Endothelial cell of umbilical vein (primary cell): ENCODE results near the gene ISLR. TPM values are rescaled to one million over a fixed set of nuclear protein-coding genes. Genes with fewer than 3 reads are reported as not detected.

Experiments used
- BruUV-seq: library from RNA; stranded (reverse); fragments of 400-500 nt; replicated peaks from 2 replicates; lab custom pipeline; 2021; lab: Mats Ljungman, UMichigan
- CTCF ChIA-PET: fragments of 300-600, 350-600 bp; sonication (Branson Sonifier 250); formaldehyde crosslinking; loops from one replicate; lab custom pipeline; 2021; ENCODE audit warnings: antibody characterized with exemption, inconsistent platforms; lab: Charles Lee
- POLR2A ChIA-PET: fragments of 300-600, 350-600 bp; sonication (Branson Sonifier 250); formaldehyde crosslinking; loops from one replicate; lab custom pipeline; 2021; ENCODE audit warnings: antibody characterized with exemption, inconsistent platforms; lab: Charles Lee
- DNase-seq: peaks from one replicate; pipeline ENCODE4 v3.0.0-alpha.2; 2011; ENCODE audit warnings: low read depth, low spot score
- FAIRE-seq: peaks from 2 replicates; lab custom pipeline; 2011; peaks lifted over from hg19 to GRCh38; lab: Jason Lieb, UNC
- H2AFZ ChIP-seq: 2 replicates; pipeline ENCODE4 v1.6.0; 2012; ENCODE audit warnings: low read depth, low read length, control low read depth, inconsistent platforms
- H3K27ac ChIP-seq: 2 replicates; pipeline ENCODE4 v1.5.1; 2011; ENCODE audit warnings: low read depth, mild to moderate bottlenecking, control low read depth, low read length, moderate library complexity; ENCODE audit not compliant: insufficient read depth
- H3K27me3 ChIP-seq, 2 experiments: 2 replicates each; pipeline versions ENCODE4 v1.6.0 to v1.6.1; 2011; ENCODE audit warnings: low read length in 2 of 2, mixed read lengths in 1 of 2; ENCODE audit not compliant: control insufficient read depth in 2 of 2, insufficient read depth in 2 of 2
- H3K36me3 ChIP-seq, 2 experiments: 2 replicates in 1 of 2; 3 replicates in 1 of 2; pipeline ENCODE4 v1.5.1; 2011; ENCODE audit warnings: low read length in 2 of 2, mild to moderate bottlenecking in 1 of 2, moderate library complexity in 1 of 2; ENCODE audit not compliant: control insufficient read depth in 2 of 2, insufficient read depth in 2 of 2; ENCODE audit errors: extremely low read depth in 1 of 2
- H3K4me1 ChIP-seq: 3 replicates; pipeline ENCODE4 v1.5.1; 2011; ENCODE audit warnings: mild to moderate bottlenecking, low read length; ENCODE audit not compliant: control insufficient read depth, insufficient read depth; ENCODE audit errors: extremely low read depth
- H3K4me2 ChIP-seq: 2 replicates; pipeline ENCODE4 v1.6.1; 2011; ENCODE audit warnings: low read length, control low read depth, mixed read lengths; ENCODE audit not compliant: insufficient read depth
- H3K4me3 ChIP-seq, 3 experiments: fragments of 200-600 bp in 1 of 3; sonication (generic), shearing (Covaris generic) in 1 of 3; replicated peaks in 1 of 3; 2 replicates each; pipeline ENCODE4 v1.5.1; 2011 to 2016; ENCODE audit warnings: control low read depth in 3 of 3, low read length in 3 of 3, mild to moderate bottlenecking in 2 of 3, inconsistent platforms in 1 of 3, low read depth in 1 of 3, moderate library complexity in 1 of 3; ENCODE audit not compliant: insufficient read depth in 1 of 3
- H3K79me2 ChIP-seq: 2 replicates; pipeline ENCODE4 v1.6.0; 2012; ENCODE audit warnings: low read length, inconsistent platforms; ENCODE audit not compliant: control insufficient read depth, insufficient read depth
- H3K9ac ChIP-seq: replicated peaks from 2 replicates; pipeline ENCODE3; 2011; ENCODE audit warnings: low read length, control low read depth; ENCODE audit not compliant: insufficient read depth; ENCODE audit errors: extremely low read depth
- H3K9me1 ChIP-seq: replicated peaks from 3 replicates; pipeline ENCODE4 v1.6.0; 2011; ENCODE audit warnings: mild to moderate bottlenecking, low read length; ENCODE audit not compliant: control insufficient read depth, insufficient read depth; ENCODE audit errors: extremely low read depth
- H3K9me3 ChIP-seq: replicated peaks from 2 replicates; pipeline ENCODE4 v1.5.1; 2012; ENCODE audit warnings: low read length, inconsistent platforms; ENCODE audit not compliant: control insufficient read depth, insufficient read depth
- H4K20me1 ChIP-seq: replicated peaks from 2 replicates; pipeline ENCODE3; 2011; ENCODE audit warnings: mild to moderate bottlenecking, low read length; ENCODE audit not compliant: control insufficient read depth, insufficient read depth; ENCODE audit errors: extremely low read depth
- CTCF ChIP-seq, 2 donors: IDR thresholded peaks; 1 replicate in 1 of 2; 2 replicates in 1 of 2; pipeline ENCODE4 v1.5.1; 2011; ENCODE audit warnings: low read length in 2 of 2, mild to moderate bottlenecking in 2 of 2, moderate library complexity in 2 of 2, control low read depth in 1 of 2, inconsistent platforms in 1 of 2, low read depth in 1 of 2; ENCODE audit not compliant: insufficient read depth in 1 of 2; ENCODE audit errors: extremely low read depth in 1 of 2
- EZH2 ChIP-seq: IDR thresholded peaks from 2 replicates; pipeline ENCODE4 v1.6.1; 2012; ENCODE audit warnings: borderline replicate concordance, low read depth, mild to moderate bottlenecking, moderate library complexity, low read length, inconsistent platforms; ENCODE audit not compliant: severe bottlenecking
- FOS ChIP-seq: IDR thresholded peaks from 2 replicates; pipeline ENCODE4 v1.6.1; 2011; ENCODE audit warnings: mild to moderate bottlenecking, low read length, moderate library complexity, borderline replicate concordance; ENCODE audit not compliant: insufficient read depth
- GATA2 ChIP-seq: IDR thresholded peaks from 2 replicates; pipeline ENCODE4 v1.7.0; 2011; ENCODE audit warnings: low read depth, mild to moderate bottlenecking, moderate library complexity, mixed read lengths, low read length; ENCODE audit not compliant: insufficient read length, insufficient read depth
- MAX ChIP-seq: IDR thresholded peaks from 2 replicates; pipeline ENCODE4 v1.6.1; 2011; ENCODE audit not compliant: insufficient read depth, insufficient read length
- MYC ChIP-seq: IDR thresholded peaks from one replicate; pipeline ENCODE4 v1.6.1; 2011; ENCODE audit warnings: mild to moderate bottlenecking, low read depth, low read length
- POLR2A ChIP-seq: IDR thresholded peaks from 2 replicates; pipeline ENCODE4 v1.6.1; 2012; ENCODE audit warnings: low read depth, mild to moderate bottlenecking, control low read depth, low read length
- POLR2AphosphoS5 ChIP-seq: IDR thresholded peaks from 2 replicates; pipeline ENCODE4 v1.6.1; 2012; ENCODE audit warnings: low read depth, mild to moderate bottlenecking, control low read depth, low read length, moderate library complexity; ENCODE audit not compliant: insufficient read depth
- dilution Hi-C: fragments of 300-500 bp; cut with MboI; formaldehyde crosslinking; loops from one replicate; pipeline ENCODE4 v1.15.0; 2019; ENCODE audit warnings: low sequenced_read_pairs; ENCODE audit not compliant: extremely low pct_ligation_motif_present
- intact Hi-C: fragments of 100-400 bp; cut with micrococcal nuclease; formaldehyde crosslinking; loops from one replicate; pipeline ENCODE4 v1.10.0; 2022
- polyA plus RNA-seq, 4 experiments: library from polyadenylated mRNA; depleted of rRNA in 3 of 4; stranded (reverse) in 3 of 4; unstranded in 1 of 4; fragments of >200 nt; gene quantifications; 2 replicates each; pipeline versions ENCODE4 v1.2.1 to v1.2.3, GENCODE V29; 2011 to 2012; ENCODE audit warnings: missing spikeins in 1 of 4
- total RNA-seq: library from RNA; stranded (reverse); gene quantifications from 2 replicates; pipeline ENCODE4 v1.2.3, GENCODE V29; 2021

Gene ISLR
- total and polyA plus RNA-seq, 2 donors (not counting 3 experiments of a cell fraction or from before 2014, with no cell fraction given): not detected

- H3K27me3 ChIP-seq: peaks cover 0 to 2% of the 10 kb centered on the region in 2 experiments
- dilution Hi-C loops (no loop called here), intact Hi-C loops (no loop called here)
- H3K36me3 ChIP-seq: no peaks in the 10 kb centered on the region
- no peak overlapping the region for H3K4me3 ChIP-seq
- no peak overlapping the region for H3K4me2 ChIP-seq
- TF ChIP-seq GATA2: no peak
- no peak for TF ChIP-seq POLR2AphosphoS5
- TF ChIP-seq MYC: no peak
- no peak for TF ChIP-seq FOS
- no peak for TF ChIP-seq EZH2
- no peak for TF ChIP-seq POLR2A
- TF ChIP-seq MAX: no peak
- no peak for TF ChIP-seq CTCF (IDR thresholded peaks at IDR 0.05; ENCODE audit: extremely low read depth in 1 of 2, insufficient read depth in 1 of 2, low read depth in 1 of 2, low read length in 2 of 2)
- POLR2A ChIA-PET: no interaction called here
- no peaks in the 10 kb centered on the region for H3K9me3 ChIP-seq
- H3K4me1 ChIP-seq: no peaks in the 10 kb centered on the region
- CTCF ChIA-PET: no interaction called here
- no peaks in the 10 kb centered on the region for H4K20me1 ChIP-seq
- H3K27ac ChIP-seq: no peak overlapping the region
- BruUV-seq: no TSS peak
- FAIRE-seq: no peak
- no peak overlapping the region for H3K9ac ChIP-seq
- no peaks in the 10 kb centered on the region for H3K9me1 ChIP-seq
- no peak for DNase-seq
- H3K79me2 ChIP-seq: no peaks in the 10 kb centered on the region
- H2AFZ ChIP-seq: no peak overlapping the region
These were observed 39.0 kb downstream of the ISLR start for GRCh38 chr15:74212494-74212893.
